Measurements from ENCODE around the gene DSCAM.

DSCAM gene

DNA sequence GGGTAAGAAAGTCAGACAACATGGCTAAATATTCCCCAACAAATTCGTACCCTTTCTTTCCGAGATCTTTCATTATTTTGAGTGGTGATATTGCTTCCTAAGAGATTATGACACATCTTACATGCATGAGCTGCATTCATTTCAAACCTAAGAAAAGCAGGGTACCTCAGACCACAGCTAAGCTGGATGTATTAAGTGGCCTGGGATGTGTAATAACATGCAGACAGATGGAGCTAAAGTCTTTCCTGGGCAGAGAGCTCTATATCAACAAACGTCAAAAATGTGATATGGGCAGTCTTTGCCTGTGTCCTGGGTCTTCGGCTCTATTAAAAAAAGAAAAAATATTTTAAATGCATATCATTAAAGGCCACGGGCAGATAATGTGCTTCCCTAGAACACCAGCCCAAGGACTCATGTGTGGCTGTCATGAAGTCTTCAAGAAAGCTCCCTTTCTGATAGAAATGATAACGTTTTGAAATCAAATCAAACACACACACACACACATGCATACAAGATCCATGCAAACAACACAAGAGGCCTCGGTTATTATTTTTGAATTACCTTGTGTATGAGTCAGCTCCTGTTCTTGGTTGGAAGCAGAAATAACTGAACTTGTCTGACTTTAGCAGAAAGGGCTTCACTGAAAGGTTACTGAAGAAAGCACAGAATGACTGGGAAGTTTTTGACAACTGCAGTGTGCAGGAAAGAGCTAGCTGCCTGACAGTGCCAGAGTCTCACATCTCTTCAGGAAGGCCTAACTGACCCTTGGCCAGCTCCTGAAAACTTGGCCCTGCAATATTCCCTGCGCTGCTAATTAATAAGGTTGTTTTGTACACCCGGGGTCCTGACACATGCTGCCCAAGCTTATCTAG is 231.2 kb downstream of the DSCAM start:
- no peak for DNase-seq (ENCODE audit: low read depth in 2 of 2)

DNA sequence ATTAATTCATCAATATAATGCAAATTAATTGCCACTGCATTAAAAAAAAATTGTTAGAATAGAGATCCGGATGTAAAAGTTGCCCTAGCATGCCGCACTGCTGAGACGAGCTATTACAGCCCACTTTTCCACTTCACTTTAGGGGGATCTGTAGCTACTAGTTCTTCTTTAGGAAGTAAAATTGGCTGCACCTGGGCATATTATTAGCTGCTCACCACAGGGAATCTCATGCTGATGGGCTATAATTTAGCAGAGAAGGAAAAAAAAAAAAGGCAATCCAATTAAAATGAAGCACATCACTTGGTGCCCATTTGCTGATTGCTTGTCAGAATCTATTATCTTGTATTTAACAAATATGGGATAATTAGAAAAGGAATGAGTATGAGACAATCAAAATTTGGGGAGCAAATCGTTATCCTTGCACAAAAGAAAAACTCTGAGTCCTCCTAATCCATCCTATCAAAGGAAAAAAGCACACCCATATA is 233.4 kb downstream of the DSCAM start:
- DNase-seq (ENCODE audit: low read depth in 2 of 2): no peak

DNA sequence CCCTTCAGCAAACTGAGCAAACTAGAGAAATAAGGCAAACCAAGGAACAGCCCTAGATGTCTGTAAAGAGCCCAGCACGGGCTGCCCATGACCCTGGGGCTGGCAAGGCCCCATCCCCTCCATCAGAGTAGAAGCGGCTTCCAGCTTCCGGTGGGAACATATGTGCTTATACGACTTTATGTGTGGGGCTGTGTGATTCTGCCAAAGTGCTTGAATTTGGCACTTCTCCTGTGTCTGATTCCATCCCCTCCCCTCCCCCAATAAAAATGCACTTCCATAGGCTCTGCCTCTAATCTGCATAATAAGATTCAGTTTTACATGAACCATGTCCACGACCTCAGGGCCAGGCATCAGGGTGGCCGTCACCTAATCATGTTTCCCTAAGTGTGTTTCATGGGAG is 236.6 kb downstream of the DSCAM start:
- DNase-seq (ENCODE audit: low read depth in 2 of 2): no peak

DNA sequence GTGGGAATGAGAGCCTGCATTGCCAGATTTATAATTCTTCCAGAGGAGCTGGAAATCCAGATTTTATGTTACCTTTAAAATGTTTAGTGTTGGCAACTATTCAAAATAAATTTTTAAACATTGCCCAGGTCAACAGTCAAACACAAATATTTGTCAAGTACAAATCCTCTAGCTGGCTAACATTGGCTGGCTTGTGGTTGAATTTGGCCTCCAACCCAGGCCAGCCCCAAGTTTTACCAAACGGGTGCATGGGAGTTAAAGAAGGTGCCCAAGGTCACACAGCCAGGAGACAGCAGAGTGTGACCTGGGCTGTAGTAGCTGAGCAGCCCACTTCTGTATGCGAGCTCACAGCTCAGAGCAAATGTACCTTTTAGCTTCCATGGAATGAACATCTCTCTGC is 240.6 kb downstream of the DSCAM start:
- DNase-seq (ENCODE audit: low read depth in 2 of 2): no peak

DNA sequence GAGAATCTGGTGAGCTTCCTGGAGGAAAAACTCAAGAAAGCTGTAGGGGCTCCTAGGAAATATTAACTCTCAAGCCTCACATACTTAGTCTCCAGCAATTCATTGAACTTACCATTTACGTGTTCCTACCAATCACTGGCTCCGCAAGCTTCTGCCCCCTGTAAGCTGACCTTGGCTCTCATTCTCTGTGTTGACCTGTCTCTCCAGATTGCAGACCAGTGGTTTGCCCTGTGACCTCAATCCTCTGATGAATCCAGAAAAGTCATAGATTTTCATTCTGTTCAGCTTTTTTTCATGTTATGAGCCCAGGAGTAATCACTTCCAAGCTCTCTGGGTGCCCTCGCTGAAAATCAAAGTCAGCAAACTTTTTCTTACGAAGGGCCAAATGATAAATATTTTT is 241.9 kb downstream of the DSCAM start:
- DNase-seq (ENCODE audit: low read depth in 2 of 2): no peak

DNA sequence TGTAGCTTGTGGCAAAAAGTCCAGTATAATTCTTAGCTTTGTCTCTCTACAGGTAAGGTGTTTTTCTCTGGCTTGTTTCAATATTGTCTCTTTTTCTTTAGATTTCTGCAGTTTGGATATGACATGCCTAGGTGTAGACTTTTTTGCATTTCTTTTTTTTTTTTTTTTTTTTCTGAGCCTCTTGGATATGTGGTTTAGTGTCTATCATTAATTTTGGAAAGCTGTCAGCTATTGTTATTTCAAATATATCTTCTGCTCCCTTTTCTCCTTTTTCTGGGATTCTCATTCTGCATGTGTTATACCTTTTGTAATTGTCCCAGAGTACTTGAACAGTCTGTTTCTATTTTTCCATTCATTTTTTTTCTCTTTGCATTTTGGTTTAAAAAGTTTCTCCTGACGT is 243.2 kb downstream of the DSCAM start:
- no peak for DNase-seq (ENCODE audit: low read depth in 2 of 2)

DNA sequence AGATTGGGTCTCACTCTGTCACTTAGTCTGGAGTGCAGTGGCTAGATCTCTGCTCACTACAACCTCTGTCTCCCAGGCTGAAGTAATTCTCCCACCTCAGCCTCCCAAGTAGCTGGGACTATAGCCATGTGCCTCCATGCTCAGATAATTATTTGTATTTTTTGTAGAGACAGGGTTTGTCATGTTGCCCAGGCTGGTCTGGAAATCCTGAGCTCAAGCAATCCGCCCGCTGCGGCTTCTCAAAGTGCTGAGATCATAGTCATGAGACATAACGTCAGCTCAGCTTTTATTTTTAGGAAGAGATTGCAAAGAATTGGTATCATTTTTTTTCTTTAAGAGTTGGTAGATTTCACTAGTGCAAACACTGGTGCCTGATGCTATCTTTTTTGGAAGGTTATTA is 244.9 kb downstream of the DSCAM start:
- no peak for DNase-seq (ENCODE audit: low read depth in 2 of 2)

DNA sequence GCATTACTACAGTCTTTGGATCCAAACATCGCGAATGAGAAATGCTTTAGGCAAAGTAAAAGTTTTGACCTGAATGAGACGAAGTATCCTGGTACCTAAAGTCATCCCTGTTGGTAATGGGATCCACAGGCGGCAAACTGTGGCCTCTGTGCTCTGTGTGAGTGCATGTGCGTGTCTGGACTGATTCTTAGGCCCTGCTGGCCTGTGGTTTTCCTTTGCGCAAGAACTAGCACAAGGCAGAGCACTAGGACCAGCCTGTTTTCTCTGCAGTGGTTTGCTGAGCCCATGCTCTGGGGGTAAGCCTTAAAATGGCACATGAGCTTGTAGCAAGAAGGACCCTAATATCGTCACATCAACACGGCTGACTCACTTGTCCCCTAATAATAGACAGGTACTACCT is 251.2 kb downstream of the DSCAM start:
- DNase-seq (ENCODE audit: low read depth in 2 of 2): no peak

DNA sequence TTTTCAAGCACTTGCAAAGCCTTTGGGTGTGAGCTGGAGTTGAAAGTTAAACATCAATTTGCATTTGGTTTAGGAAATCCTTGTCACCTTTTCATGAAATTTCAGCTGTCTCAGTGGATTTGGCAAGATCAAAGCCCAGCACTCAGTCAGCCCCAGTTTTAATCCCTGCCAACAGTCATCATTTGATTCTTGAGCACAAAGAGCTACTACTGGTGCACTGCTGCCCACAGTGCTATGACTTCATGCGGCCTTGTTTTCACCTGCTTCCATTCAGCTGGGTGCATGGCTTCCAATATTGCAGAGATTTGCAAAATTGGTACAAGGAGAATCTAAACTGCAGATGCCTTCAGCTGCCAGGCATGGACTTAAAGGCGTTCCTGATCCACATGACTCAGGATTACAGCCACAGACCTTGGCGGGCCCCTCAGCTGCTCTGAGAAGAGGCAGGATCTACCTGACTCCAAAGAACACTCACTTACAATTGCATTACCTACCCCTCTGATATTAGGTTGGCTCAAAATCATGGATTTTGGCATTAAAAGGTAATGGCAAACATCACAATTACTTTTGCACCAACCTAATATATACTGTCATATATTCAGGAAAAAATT is 259.1 kb downstream of the DSCAM start:
- DNase-seq (ENCODE audit: low read depth in 2 of 2): no peak

DNA sequence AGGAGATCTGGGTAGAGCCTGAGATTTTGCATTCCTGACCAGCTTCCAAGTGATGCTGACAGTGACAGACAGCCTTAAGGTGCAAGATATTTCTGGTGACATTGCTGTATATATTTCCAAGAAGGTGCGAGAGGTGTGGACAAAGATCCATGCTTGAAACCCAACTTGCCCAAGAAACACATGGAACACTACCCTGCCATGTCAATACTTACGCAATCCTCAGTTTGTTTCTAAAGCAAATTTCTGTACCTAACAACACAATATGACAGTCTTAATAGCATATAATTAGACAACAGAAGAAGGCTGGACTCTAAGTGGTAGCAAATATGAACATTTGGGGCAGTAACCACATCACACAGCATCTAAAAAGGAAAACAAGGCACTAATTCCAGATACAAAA is 260.4 kb downstream of the DSCAM start:
- no peak for DNase-seq (ENCODE audit: low read depth in 2 of 2)

DNA sequence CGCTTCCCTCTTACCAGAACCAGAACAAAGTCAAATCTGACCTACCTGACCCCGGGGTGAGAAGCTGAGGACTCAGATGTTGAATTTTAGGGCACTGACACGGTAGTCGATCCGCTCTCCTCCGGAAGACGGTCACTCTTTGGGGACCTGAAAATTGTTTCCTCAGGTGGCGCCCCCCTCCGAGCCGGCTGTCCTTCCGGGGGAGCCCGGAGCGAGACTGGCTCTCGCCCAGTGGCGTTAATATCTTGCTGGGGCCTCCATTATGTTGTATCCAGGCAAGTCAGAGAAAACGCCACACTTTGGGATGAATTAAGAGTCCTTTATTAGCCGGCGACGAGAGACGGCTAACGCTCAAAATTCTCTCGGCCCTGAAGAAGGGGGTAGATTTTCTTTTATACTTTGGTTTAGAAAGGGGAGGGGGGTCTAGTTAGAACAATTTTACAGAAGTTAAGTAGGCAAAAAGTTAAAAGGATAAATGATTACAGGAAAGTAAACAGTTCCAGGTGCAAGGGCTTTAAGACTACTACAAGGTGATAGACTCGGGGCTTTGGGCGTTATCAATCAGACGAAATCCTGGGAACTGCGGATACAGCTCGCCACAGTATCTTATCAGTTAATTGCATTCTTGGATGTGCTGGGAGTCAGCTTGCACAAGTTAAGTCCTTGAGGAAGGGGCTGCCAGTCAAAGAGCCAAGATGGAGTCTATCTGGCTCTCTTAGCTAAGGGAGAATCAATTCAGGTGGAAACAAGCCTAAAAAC is 269.5 kb downstream of the DSCAM start:
- no peak for DNase-seq (ENCODE audit: low read depth in 2 of 2)

DNA sequence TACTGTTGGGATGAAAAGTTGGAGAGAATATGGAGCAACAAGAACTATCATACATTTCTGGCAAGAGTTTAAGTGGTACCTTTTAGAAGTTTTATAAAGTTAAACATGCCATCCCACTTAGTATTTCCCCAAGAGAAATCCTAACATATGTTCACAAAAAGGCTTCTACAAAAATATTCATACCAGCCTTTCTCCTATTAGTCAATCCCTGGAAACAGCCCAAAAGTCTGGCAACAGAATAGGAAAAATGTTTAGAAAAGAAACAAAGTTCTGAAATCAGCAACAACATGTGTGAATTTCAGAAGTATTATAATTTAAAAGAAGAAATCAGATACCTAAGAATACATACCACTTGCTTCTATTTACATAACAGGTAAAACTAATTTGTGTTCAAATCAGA is 271.0 kb downstream of the DSCAM start:
- DNase-seq (ENCODE audit: low read depth in 2 of 2): no peak

DNA sequence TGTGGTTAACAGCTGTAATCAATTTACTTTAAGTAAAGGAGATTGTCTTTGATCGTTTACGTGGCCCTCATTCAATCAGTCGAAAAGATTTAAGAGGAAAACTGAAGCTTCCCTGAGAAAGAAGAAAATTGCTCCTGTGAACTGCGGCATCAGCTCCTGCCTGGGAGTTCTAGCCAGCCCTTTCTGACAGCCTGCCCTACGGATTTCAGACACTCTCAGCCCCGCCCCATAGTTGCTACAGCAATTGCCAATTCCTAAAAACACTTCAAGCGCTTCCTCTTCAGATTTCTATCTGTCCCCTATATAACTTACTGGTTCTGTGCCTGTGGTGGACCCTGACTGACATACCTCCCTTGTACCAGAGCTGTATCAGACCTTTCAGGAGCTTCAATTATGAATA is 277.6 kb downstream of the DSCAM start:
- DNase-seq (ENCODE audit: low read depth in 2 of 2): no peak

DNA sequence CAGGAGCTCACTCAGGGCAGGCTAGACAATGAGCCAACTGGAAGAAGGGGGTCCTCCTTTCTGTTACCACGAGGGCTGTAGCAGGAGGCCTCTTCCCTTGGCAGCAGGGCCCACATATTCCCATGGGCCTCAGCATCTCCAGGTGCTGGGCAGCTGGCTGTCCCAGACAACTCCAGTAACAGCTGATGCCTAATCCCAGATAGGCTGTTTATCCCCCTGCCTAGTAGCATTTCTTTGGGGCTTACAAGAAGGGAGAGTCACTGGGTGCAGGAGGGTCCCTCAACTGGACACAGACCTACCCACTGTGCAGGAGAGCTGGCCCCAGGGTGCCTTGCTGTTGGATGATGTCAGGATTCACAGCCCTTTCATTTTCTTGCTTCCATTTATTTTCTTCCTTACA is 278.2 kb downstream of the DSCAM start:
- no peak for DNase-seq (ENCODE audit: low read depth in 2 of 2)

DNA sequence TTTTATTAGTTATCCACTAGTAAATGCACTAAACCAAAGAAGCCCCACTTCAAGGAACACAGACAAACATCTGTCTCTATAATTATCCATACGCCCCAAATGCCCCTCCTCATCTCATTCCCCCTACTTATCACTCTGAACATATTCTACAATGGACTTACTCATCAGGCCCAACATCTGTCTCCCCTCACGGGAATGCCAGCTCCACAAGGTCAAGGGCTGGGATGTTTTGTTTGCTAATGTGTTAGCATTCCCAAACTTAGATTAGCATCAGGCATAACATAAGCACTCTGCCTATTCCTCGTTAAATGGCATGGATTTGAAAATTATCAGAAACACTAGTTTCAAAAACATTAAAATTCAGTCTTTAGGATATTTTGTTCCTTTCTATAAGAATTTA is 279.5 kb downstream of the DSCAM start:
- no peak for DNase-seq (ENCODE audit: low read depth in 2 of 2)

DNA sequence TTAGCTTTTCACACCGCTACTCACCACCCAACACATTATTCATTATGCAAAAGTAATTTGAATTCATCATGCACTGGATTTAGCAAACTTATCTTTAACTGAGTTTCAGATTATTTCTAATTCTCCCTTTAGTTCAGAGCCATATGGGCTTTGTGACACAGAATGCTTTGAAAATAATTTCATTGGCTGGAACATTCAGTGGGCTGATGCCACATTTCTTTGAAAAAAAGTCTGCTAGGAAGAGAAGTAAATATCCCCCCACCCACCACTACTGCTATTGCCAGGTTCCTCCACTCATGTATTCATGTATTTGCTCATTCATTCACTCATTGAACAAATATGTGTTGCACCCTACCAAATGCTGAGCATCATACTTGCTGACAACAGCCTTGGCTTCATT is 280.5 kb downstream of the DSCAM start:
- no peak for DNase-seq (ENCODE audit: low read depth in 2 of 2)

DNA sequence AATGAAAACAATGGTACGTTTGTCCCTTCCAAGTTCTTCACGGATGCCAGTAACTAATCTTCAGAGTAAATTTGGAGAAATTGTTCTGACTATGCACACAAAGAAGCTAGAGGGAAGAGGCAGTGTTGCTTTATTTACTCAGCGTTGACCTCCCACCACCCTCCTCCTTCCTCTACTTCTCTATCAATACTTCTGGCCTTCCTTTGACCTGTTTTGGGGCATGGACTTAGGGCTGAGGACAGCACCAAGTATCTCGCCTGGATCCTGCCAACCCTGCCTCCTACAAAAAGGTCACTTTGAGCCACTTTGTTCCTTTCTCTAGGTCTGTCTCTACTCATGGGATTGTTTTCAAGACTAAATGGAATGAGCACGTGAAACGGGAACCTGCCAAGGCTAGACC is 282.6 kb downstream of the DSCAM start:
- no peak for DNase-seq (ENCODE audit: low read depth in 2 of 2)

DNA sequence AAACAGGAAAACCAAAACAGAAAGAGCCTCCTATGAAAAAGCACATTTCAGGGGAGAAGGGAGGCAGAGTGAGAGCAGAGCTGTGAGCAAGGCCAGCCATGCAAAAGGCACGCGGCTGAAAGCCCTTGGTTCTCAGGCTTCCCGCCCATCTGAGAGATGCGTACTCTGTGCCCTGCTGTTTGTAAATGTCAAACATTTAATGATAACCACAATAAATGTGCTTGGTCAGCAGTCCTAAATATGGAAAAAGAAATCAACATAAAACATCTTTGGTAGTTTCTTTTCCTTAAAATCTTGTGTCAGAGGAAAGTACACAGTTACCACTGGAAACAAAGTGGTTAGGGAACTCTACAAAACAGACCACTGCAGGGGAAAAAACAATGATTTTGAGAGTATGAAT is 283.1 kb downstream of the DSCAM start:
- no peak for DNase-seq (ENCODE audit: low read depth in 2 of 2)

DNA sequence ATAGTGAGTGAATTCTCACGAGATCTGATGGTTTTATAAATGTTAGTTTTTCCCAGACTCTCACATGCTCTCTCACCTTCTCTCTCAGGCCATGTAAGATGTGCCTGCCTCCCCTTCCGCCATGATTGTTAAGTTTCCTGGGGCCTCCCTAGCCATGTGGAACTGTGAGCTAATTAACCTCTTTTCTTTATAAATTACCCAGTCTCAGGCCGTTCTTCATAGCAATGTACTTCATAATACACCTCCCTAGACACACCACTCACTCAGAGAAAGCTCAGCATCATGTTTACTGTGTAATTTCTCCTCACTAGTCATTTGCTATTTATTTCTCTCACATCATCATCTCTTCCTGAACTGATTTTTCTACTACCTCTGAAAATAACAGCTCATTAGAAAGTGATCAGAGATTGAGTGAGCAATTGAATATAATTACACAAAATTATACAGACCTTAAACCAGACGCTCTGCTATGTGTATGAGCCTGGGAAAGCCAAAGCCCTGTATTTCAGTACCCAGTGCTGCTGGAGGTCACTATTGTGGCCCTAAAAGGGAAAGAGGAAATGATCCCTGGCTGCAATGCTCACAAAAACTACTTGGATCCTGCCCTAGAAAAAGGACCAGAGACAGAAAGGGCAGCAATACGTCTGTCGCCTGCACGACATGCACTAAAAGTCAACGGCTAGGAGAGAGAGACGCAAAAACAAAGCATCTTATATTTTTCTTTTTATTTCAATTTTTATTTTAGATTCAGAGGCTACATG is 284.5 kb downstream of the DSCAM start:
- no peak for DNase-seq (ENCODE audit: low read depth in 2 of 2)

DNA sequence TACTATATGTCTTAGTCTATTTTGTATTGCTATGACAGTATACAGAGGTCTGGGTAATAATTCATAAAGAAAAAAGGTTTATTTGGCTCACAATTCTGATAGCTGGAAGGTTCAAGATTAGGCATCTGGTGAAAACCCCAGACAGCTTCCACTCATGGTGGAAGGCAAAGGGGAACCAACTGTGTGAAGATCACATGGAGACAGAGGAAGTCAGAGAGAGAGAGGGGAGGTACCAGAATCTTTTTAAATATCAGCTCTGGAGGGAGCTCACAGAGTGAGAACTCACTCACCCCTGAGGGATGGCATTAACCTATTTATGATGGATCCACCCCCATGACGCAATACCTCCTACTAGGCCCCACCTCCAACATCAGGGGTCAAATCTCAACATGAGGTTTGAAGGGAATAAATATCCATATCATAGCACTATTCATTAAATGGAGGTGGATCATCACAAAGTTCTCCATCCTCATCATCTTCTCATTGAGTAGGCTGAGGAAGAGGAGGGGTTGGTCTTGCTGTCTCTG is 290.5 kb downstream of the DSCAM start:
- DNase-seq (ENCODE audit: low read depth in 2 of 2): no peak

DNA sequence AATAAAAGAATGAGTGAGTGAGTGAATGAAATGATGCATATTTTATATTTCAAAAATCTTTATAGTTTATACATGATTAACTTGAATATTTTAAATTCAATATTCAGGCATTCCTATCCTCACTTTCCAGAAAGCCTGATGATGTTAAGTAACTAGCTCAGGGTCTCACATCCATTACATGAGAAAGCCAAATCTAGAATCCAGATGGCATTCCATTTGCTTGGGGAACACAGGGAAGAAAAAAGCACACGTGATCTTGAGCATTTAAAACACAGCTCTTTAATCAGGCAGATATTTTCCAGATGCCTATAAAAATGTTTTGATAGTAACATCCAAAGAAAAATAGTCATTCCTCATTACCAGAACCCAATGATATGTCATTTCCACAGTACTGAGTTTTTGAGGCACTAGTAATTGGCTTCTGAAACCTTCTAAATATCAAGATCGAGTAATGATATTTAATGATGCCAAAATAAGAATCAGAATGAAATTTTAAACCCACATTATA is 291.9 kb downstream of the DSCAM start:
- no peak for DNase-seq (ENCODE audit: low read depth in 2 of 2)

DNA sequence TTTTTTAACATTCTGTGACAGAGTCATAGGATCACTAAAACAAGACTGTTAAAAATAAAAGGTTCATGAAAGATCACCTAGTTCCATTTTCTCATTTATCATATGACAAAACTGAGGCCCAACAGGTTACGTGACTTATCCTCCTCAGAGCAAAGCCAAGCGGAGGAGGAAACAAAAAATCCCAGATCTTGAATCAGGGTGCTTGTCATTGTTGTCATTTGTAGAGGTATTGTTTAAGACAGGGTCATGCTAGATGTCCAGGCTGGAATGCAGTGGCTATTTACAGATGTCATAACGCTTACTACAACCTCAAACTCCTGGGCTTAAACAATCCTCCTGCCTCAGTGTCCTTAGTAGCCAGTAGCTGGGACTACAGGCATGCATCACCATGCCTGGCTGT is 293.2 kb downstream of the DSCAM start:
- DNase-seq (ENCODE audit: low read depth in 2 of 2): no peak
